ENCODE results near the gene ARF1. TPM values are rescaled to one million over a fixed set of nuclear protein-coding genes. Genes with fewer than 3 reads are reported as not detected.

Gene ARF1
- total RNA-seq, 1 donor from 2014 or later = 447 TPM

DNA sequence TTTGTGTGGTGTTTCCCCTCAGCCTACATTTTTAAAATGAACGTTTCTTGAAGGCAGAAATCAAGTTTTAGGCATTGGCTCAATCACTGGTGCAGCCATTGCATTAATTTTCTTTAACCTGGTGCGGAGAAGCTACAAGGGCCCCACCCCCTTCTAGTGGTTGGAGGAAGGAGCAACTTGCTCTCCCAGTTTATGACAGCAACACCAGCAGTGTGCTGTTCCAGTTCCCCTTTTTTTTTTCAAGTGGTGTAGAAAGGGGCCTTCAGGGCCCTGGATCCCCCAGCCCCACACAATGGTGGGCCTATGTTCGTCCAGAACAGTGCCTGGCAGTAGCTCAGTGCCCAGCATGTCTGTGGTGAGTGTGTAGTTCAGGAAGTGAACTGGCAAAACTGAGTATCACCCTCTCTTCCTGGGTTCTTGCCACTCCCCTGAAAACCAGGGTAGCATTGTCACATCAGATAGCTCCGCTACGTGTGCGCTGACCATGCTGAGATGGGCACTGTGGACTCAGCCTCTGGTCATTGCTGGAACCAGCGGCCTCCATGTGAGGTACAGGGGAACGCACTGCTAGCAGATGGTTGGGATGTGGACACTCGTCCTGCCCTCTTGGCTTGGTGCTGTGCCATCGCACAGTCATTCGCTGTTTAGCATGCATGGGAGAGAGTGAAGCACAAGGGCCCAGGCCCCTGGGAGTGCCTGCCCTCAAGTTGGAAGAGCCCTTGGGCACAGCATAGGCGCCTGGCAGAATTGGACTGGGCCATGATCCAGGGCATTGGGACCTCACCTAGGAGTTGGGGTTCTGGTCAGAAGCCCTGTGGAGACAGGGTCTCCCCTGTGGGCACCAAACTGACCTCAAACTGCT is 7.2 kb downstream of the ARF1 start:
- H3K36me3 ChIP-seq = peaks cover 5 to 7% of the 10 kb centered on the region in 2 donors
- H3K27me3 ChIP-seq = no peaks in the 10 kb centered on the region
- intact Hi-C loops (cut with DNase I) = no loop called here
- H3K4me1 ChIP-seq = peaks cover 41 to 63% of the 10 kb centered on the region in 2 donors
- peak in 1 of 2 donors; percentile 58 for DNase-seq (ENCODE audit: low spot score in 2 of 2)
- H3K9me3 ChIP-seq = peaks cover 0 to 5% of the 10 kb centered on the region in 2 donors
- H3K27ac ChIP-seq = peak overlapping the region in 1 of 2 donors; percentile 22
- no peak overlapping the region for H3K4me3 ChIP-seq
- TF ChIP-seq, protein P1, sequence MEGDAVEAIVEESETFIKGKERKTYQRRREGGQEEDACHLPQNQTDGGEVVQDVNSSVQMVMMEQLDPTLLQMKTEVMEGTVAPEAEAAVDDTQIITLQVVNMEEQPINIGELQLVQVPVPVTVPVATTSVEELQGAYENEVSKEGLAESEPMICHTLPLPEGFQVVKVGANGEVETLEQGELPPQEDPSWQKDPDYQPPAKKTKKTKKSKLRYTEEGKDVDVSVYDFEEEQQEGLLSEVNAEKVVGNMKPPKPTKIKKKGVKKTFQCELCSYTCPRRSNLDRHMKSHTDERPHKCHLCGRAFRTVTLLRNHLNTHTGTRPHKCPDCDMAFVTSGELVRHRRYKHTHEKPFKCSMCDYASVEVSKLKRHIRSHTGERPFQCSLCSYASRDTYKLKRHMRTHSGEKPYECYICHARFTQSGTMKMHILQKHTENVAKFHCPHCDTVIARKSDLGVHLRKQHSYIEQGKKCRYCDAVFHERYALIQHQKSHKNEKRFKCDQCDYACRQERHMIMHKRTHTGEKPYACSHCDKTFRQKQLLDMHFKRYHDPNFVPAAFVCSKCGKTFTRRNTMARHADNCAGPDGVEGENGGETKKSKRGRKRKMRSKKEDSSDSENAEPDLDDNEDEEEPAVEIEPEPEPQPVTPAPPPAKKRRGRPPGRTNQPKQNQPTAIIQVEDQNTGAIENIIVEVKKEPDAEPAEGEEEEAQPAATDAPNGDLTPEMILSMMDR (IDR thresholded peaks at IDR 0.05) = no peak

DNA sequence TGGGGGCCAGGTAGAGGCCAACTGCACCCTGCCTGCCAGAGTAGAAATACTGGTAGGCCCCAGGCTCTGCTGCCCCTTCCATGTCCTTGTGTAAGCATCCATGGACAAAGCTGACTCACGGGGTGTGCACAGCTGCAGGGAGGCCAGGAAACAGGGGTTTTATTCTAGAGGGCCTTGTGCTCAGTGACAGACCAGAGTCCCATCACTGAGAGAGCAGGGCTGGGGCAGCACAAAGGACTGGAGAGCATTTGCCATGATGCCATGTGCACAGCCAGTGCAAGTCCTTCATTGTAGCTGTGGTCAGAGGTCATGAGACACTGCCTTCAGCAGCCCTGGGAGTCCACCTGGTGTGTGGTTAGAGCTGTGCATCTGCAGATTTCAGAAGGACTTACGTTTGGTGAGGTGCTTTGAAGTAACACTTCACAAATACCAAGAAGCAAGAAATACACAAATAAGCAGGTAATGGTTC is 8.1 kb downstream of the ARF1 start:
- DNase-seq (ENCODE audit: low spot score in 2 of 2) = peak in 1 of 2 donors; percentile 58
- Histone ChIP-seq H3K27ac (no peak overlapping the region), H3K4me3 (no peak overlapping the region), H3K4me1 (peaks cover 32 to 54% of the 10 kb centered on the region in 2 donors), H3K36me3 (peaks cover 5 to 8% of the 10 kb centered on the region in 2 donors), H3K27me3 (no peaks in the 10 kb centered on the region), H3K9me3 (peaks cover 0 to 6% of the 10 kb centered on the region in 2 donors)
- intact Hi-C loops (cut with DNase I) = no loop called here
- TF ChIP-seq, protein P1 (IDR thresholded peaks at IDR 0.05) = no peak

DNA sequence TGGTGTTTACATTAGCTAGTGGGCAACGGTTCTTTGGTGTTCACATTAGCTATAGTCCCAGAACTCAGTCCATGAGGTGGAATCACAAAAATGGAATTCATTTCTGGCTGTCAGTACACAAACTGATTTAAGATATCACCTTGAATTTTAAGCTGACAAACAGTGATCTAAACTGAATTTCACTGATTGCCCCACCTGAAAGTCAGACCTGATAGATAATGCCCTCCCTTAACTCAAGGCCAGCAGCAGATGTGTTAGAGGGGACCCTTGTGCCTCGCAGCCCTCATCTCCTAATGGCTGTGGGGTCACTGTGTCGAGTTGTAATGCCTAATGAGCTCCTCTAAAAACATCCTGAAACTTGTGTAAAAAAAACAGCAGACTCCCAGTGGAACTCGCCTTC is 8.6 kb downstream of the ARF1 start:
- TF ChIP-seq, protein P1 (IDR thresholded peaks at IDR 0.05) = no peak
- H3K4me1 ChIP-seq = peaks cover 27 to 49% of the 10 kb centered on the region in 2 donors
- intact Hi-C loops (cut with DNase I) = no loop called here

DNA sequence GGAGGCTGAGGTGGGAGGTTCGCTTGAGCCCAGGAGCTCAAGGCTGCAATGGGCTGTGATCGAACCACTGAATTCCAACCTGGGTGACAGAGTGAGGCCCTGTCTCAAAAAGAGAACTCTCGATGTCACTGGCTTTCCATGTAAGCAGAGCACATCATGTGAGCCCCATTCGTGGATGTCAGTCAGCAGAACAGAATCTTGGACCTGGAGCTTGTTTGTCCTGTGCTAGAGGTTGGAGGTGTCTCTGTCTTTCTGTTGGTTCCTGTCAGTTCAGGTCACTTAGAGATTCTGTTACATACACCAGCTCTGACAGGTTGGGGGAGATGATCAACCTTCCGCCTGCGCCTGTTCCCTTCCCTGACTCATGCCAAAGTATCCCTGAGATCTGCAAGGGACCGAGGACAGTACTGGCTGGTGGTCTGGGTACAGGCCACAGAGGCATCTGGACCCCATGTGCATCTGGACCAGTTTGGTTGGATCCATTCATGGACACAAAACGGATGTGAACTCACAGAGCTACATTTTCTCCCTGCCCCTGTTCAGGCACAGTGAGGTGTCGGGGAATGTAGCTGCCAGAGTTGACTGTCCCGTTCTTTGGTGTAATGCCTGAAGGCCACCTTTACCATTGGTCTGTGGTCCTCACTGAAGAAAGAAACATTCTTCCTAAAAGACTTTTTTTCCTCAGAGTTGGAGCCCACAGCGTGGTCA is 10.0 kb downstream of the ARF1 start:
- H3K4me3 ChIP-seq = no peak overlapping the region
- H3K27ac ChIP-seq = no peak overlapping the region
- peaks cover 0 to 6% of the 10 kb centered on the region in 2 donors for H3K9me3 ChIP-seq
- TF ChIP-seq, protein P1 (IDR thresholded peaks at IDR 0.05) = no peak
- H3K36me3 ChIP-seq = peaks cover 16 to 19% of the 10 kb centered on the region in 2 donors
- no peaks in the 10 kb centered on the region for H3K27me3 ChIP-seq
- intact Hi-C loops (cut with DNase I) = no loop called here
- no peak for DNase-seq (ENCODE audit: low spot score in 2 of 2)
- H3K4me1 ChIP-seq = peaks cover 16 to 36% of the 10 kb centered on the region in 2 donors

More for the DNA sequence above, 8.6 kb downstream of the ARF1 start:
- Histone ChIP-seq H3K27me3 (no peaks in the 10 kb centered on the region), H3K9me3 (peaks cover 0 to 6% of the 10 kb centered on the region in 2 donors), H3K36me3 (peaks cover 5 to 12% of the 10 kb centered on the region in 2 donors), H3K4me3 (no peak overlapping the region), H3K27ac (no peak overlapping the region)
- no peak for DNase-seq (ENCODE audit: low spot score in 2 of 2)

DNA sequence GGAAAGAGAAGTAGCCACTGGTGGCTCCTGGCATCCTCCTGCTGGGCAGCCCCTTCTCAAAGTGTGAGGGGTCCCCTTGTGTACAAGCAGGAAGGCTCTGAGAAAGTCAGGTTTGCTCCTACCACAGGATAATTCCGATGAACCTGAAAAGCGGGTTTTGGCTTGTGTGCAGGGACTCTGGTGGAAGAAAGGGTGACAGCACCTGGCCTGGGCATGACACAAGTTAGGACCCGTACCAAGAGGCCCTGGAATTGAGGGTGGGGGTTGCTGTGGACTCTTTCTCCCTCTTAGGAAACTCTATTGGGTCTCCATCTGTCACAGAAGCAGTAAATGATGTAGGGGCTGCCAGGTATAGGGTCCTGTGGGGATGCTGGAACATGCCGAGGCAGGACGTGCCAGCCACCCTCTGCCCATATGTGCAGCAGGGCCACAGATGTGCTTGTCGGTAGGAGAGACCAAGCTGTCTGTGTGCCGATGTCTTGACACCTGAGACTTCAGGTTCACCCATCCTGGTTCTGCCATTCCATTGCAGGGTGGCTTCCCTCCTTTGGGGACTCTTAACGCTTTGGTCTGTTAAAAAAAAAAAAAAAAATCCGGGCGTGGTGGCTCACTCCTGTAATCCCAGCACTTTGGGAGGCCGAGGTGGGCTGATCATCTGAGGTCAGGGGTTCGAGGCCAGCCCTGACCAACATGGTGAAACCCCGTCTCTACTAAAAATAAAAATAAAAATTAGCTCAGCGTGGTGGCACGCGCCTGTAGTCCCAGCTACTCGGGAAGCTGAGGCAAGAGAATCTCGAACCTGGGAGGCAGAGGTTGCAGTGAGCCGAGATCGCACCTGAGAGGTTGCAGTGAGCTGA is 10.8 kb downstream of the ARF1 start:
- H3K4me3 ChIP-seq = no peak overlapping the region
- no peak overlapping the region for H3K27ac ChIP-seq
- TF ChIP-seq, protein P1 (IDR thresholded peaks at IDR 0.05) = no peak
- no peak for DNase-seq (ENCODE audit: low spot score in 2 of 2)
- peaks cover 0 to 6% of the 10 kb centered on the region in 2 donors for H3K9me3 ChIP-seq
- peaks cover 24 to 27% of the 10 kb centered on the region in 2 donors for H3K36me3 ChIP-seq
- H3K27me3 ChIP-seq = no peaks in the 10 kb centered on the region
- intact Hi-C loops (cut with DNase I) = no loop called here
- peaks cover 10 to 28% of the 10 kb centered on the region in 2 donors for H3K4me1 ChIP-seq
